WTC11 (cell line): Measurements from ENCODE around the gene CFAP92. TPM values are rescaled to one million over a fixed set of nuclear protein-coding genes. Genes with fewer than 3 reads are reported as not detected.
A peak's percentile ranks its signal among the peaks of the same experiment; 100 is the strongest.
"Not testable (repeated sequence)": the region's sequence is repeated elsewhere in the genome, so short reads cannot be mapped to it uniquely, and the experiment has no call there.

Source experiments
- ATAC-seq: fragments of 200-7000 bp; cut with Tn5 transposase; 2 replicates; pipeline ENCODE4 v1.10.0; 2021; ENCODE audit warnings: mild to moderate bottlenecking, moderate library complexity
- CTCF ChIA-PET: fragments of 300-600 bp; sonication (Branson Sonifier 250); formaldehyde crosslinking; loops from one replicate; lab custom pipeline; 2021; ENCODE audit warnings: antibody characterized with exemption; lab: Charles Lee
- POLR2A ChIA-PET: fragments of 350-600 bp; sonication (Branson Sonifier 250); formaldehyde crosslinking; loops from one replicate; lab custom pipeline; 2021; ENCODE audit warnings: antibody characterized with exemption; lab: Charles Lee
- DNase-seq: peaks from one replicate; pipeline ENCODE4 v3.0.0; 2021; ENCODE audit warnings: low spot score
- H3K27ac Mint-ChIP-seq: 2 replicates; pipeline ENCODE4 v1.8.0; 2021; ENCODE audit warnings: mixed read lengths
- H3K27me3 Mint-ChIP-seq: 2 replicates; pipeline ENCODE4 v1.8.0; 2021; ENCODE audit warnings: low read depth, mild to moderate bottlenecking, moderate library complexity, mixed read lengths
- H3K36me3 Mint-ChIP-seq: 2 replicates; pipeline ENCODE4 v1.8.0; 2021; ENCODE audit warnings: mixed read lengths
- H3K4me1 Mint-ChIP-seq: 2 replicates; pipeline ENCODE4 v1.8.0; 2022; ENCODE audit warnings: mixed read lengths
- H3K4me3 Mint-ChIP-seq: 2 replicates; pipeline ENCODE4 v1.8.0; 2021; ENCODE audit warnings: mild to moderate bottlenecking, moderate library complexity, mixed read lengths
- H3K9me3 Mint-ChIP-seq: 2 replicates; pipeline ENCODE4 v1.8.0; 2021; ENCODE audit warnings: mixed read lengths
- E2F1 ChIP-seq: sonication (generic); formaldehyde crosslinking; IDR thresholded peaks from 2 replicates; pipeline ENCODE4 v1.8.0; 2022; ENCODE audit warnings: mild to moderate bottlenecking, missing genetic modification reagents
- ELF4 ChIP-seq: sonication (generic); formaldehyde crosslinking; IDR thresholded peaks from 2 replicates; pipeline ENCODE4 v1.8.1; 2022; ENCODE audit warnings: low read depth, mild to moderate bottlenecking, moderate library complexity, missing genetic modification reagents
- GTF2I ChIP-seq: fragments of 250-450 bp; sonication (Bioruptor Pico); conservative IDR thresholded peaks from 2 replicates; pipeline ENCODE4 v1.4.0; 2021; ENCODE audit warnings: mild to moderate bottlenecking
- IRF2 ChIP-seq: sonication (generic); formaldehyde crosslinking; IDR thresholded peaks from 2 replicates; pipeline ENCODE4 v1.8.0; 2022; ENCODE audit warnings: low read depth, missing genetic modification reagents, borderline replicate concordance
- MYBL2 ChIP-seq: sonication (generic); formaldehyde crosslinking; IDR thresholded peaks from 2 replicates; pipeline ENCODE4 v1.8.1; 2023; ENCODE audit warnings: mild to moderate bottlenecking, moderate library complexity, missing genetic modification reagents
- NR1H2 ChIP-seq: sonication (generic); formaldehyde crosslinking; IDR thresholded peaks from 2 replicates; pipeline ENCODE4 v1.9.0; 2021; ENCODE audit warnings: mild to moderate bottlenecking, moderate library complexity, missing genetic modification reagents
- NR2C2 ChIP-seq: sonication (generic); formaldehyde crosslinking; IDR thresholded peaks from 2 replicates; pipeline ENCODE4 v1.8.0; 2022; ENCODE audit warnings: mild to moderate bottlenecking, missing genetic modification reagents
- NR3C1 ChIP-seq: sonication (generic); formaldehyde crosslinking; conservative IDR thresholded peaks from 2 replicates; pipeline ENCODE4 v1.8.1; 2023; ENCODE audit warnings: low read depth, mild to moderate bottlenecking, missing genetic modification reagents
- RORB ChIP-seq: fragments of 250-450 bp; sonication (Bioruptor Pico); IDR thresholded peaks from 2 replicates; pipeline ENCODE4 v1.9.0; 2021; ENCODE audit warnings: mild to moderate bottlenecking
- TEAD4 ChIP-seq: sonication (generic); formaldehyde crosslinking; IDR thresholded peaks from 2 replicates; pipeline ENCODE4 v1.8.0; 2022; ENCODE audit warnings: mild to moderate bottlenecking, missing genetic modification reagents
- TP53 ChIP-seq: sonication (generic); formaldehyde crosslinking; IDR thresholded peaks from 2 replicates; pipeline ENCODE4 v1.8.1; 2023; ENCODE audit warnings: mild to moderate bottlenecking, missing genetic modification reagents
- ZNF232 ChIP-seq: sonication (generic); formaldehyde crosslinking; IDR thresholded peaks from 2 replicates; pipeline ENCODE4 v1.8.0; 2022; ENCODE audit warnings: mild to moderate bottlenecking, missing genetic modification reagents
- ZNF263 ChIP-seq: sonication (generic); formaldehyde crosslinking; IDR thresholded peaks from 2 replicates; pipeline ENCODE4 v1.8.1; 2022; ENCODE audit warnings: low read depth, mild to moderate bottlenecking, moderate library complexity, missing genetic modification reagents
- ZNF423 ChIP-seq: fragments of 250-450 bp; sonication (Bioruptor Pico); IDR thresholded peaks from 2 replicates; pipeline ENCODE4 v2.1.2; 2022; ENCODE audit warnings: mild to moderate bottlenecking, moderate library complexity
- ZNF425 ChIP-seq: fragments of 250-450 bp; sonication (Bioruptor Pico); conservative IDR thresholded peaks from 2 replicates; pipeline ENCODE4 v1.9.0; 2021; ENCODE audit warnings: mild to moderate bottlenecking
- total RNA-seq: library from RNA; stranded (reverse); gene quantifications from 3 replicates; pipeline ENCODE4 v1.2.3, GENCODE V29; 2021
- TF ChIP-seq, protein P1 (sequence below): sonication (generic); formaldehyde crosslinking; IDR thresholded peaks from 2 replicates; pipeline ENCODE4 v1.8.0; 2022; ENCODE audit warnings: mild to moderate bottlenecking, missing genetic modification reagents
- TF ChIP-seq, protein P2 (sequence below): fragments of 200-600 bp; IDR thresholded peaks from 2 replicates; pipeline ENCODE4 v1.8.0; 2022; ENCODE audit warnings: antibody characterized with exemption
- TF ChIP-seq, protein P3 (sequence below): sonication (generic); formaldehyde crosslinking; IDR thresholded peaks from 2 replicates; pipeline ENCODE4 v1.8.1; 2022; ENCODE audit warnings: low read depth, mild to moderate bottlenecking, moderate library complexity, missing genetic modification reagents, borderline replicate concordance

The CFAP92 gene
- total RNA-seq, 1 experiment from 2014 or later: 2.9 TPM

GRCh38 chr3:128864849-128865804 is 128.7 kb downstream of the CFAP92 start:
- Mint-ChIP-seq H3K9me3 (peaks cover 23% of the 10 kb centered on the region), H3K36me3 (peaks cover 15% of the 10 kb centered on the region), H3K4me1 (peaks cover 15% of the 10 kb centered on the region), H3K27ac (0 out of 2 replicates have a peak overlapping the region, but pooled peaks have one; percentile 45)
- CTCF ChIA-PET: interaction anchor here (1.2 to 1.5 kb wide), 3 partner anchors 20 to 274 kb away, joined by 3 read pairs; no protein-coding TSS in a partner anchor
- H3K27me3 Mint-ChIP-seq, H3K4me3 Mint-ChIP-seq, POLR2A ChIA-PET, DNase-seq: not testable (repeated sequence)
- peak; percentile 43 for ATAC-seq

- CTCF ChIA-PET: interaction anchor here (0.6 to 1.4 kb wide), 6 partner anchors 116 to 273 kb away, joined by 3 to 7 read pairs (median 3); no protein-coding TSS in a partner anchor
Measured at GRCh38 chr3:128864351-128864811, 129.5 kb downstream of the CFAP92 start.

GRCh38 chr3:128863560-128863959 is 130.3 kb downstream of the CFAP92 start:
- Mint-ChIP-seq H3K27ac (no peak overlapping the region; the same call in 1 of the 2 replicates), H3K4me1 (peaks cover 15% of the 10 kb centered on the region), H3K36me3 (peaks cover 31% of the 10 kb centered on the region), H3K27me3 (peaks cover 15% of the 10 kb centered on the region), H3K4me3 (no peak overlapping the region), H3K9me3 (peaks cover 38% of the 10 kb centered on the region)
- CTCF ChIA-PET: interaction anchor here (0.6 to 1.4 kb wide), 13 partner anchors 12 to 291 kb away, joined by 3 to 11 read pairs (median 4); partner anchors contain the start of gene ACAD9
- ATAC-seq (no peak; the same call in 1 of the 2 replicates), DNase-seq (no peak)
- POLR2A ChIA-PET: no interaction called here
- TF ChIP-seq ZNF232 (CRISPR knock-in tag): no peak
- no peak for TF ChIP-seq IRF2 (CRISPR knock-in tag)
- TF ChIP-seq, protein P1, sequence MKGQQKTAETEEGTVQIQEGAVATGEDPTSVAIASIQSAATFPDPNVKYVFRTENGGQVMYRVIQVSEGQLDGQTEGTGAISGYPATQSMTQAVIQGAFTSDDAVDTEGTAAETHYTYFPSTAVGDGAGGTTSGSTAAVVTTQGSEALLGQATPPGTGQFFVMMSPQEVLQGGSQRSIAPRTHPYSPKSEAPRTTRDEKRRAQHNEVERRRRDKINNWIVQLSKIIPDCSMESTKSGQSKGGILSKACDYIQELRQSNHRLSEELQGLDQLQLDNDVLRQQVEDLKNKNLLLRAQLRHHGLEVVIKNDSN (CRISPR knock-in tag): no peak
- no peak for TF ChIP-seq GTF2I (CRISPR knock-in tag)
- no peak for TF ChIP-seq TEAD4 (CRISPR knock-in tag)
- TF ChIP-seq ZNF423 (CRISPR knock-in tag): no peak
- TF ChIP-seq, protein P2, sequence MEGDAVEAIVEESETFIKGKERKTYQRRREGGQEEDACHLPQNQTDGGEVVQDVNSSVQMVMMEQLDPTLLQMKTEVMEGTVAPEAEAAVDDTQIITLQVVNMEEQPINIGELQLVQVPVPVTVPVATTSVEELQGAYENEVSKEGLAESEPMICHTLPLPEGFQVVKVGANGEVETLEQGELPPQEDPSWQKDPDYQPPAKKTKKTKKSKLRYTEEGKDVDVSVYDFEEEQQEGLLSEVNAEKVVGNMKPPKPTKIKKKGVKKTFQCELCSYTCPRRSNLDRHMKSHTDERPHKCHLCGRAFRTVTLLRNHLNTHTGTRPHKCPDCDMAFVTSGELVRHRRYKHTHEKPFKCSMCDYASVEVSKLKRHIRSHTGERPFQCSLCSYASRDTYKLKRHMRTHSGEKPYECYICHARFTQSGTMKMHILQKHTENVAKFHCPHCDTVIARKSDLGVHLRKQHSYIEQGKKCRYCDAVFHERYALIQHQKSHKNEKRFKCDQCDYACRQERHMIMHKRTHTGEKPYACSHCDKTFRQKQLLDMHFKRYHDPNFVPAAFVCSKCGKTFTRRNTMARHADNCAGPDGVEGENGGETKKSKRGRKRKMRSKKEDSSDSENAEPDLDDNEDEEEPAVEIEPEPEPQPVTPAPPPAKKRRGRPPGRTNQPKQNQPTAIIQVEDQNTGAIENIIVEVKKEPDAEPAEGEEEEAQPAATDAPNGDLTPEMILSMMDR: peak; percentile 59
- no peak for TF ChIP-seq ZNF263

More at GRCh38 chr3:128864351-128864811, 129.5 kb downstream of the CFAP92 start:
- DNase-seq: no peak
- TF ChIP-seq NR3C1 (no peak), ELF4 (CRISPR knock-in tag) (no peak), GTF2I (CRISPR knock-in tag) (no peak), RORB (CRISPR knock-in tag) (no peak), ZNF423 (CRISPR knock-in tag) (no peak), NR2C2 (CRISPR knock-in tag) (no peak), TP53 (CRISPR knock-in tag) (no peak), ZNF232 (CRISPR knock-in tag) (no peak), E2F1 (no peak), NR1H2 (CRISPR knock-in tag) (no peak), MYBL2 (CRISPR knock-in tag) (no peak), ZNF425 (CRISPR knock-in tag) (no peak)
- TF ChIP-seq, protein P3, sequence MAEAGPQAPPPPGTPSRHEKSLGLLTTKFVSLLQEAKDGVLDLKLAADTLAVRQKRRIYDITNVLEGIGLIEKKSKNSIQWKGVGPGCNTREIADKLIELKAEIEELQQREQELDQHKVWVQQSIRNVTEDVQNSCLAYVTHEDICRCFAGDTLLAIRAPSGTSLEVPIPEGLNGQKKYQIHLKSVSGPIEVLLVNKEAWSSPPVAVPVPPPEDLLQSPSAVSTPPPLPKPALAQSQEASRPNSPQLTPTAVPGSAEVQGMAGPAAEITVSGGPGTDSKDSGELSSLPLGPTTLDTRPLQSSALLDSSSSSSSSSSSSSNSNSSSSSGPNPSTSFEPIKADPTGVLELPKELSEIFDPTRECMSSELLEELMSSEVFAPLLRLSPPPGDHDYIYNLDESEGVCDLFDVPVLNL (CRISPR knock-in tag): no peak
- TF ChIP-seq, protein P1 (CRISPR knock-in tag): no peak
- peaks cover 30% of the 10 kb centered on the region for H3K9me3 Mint-ChIP-seq
- H3K27me3 Mint-ChIP-seq: peaks cover 9% of the 10 kb centered on the region
- POLR2A ChIA-PET: no interaction called here
- peaks cover 23% of the 10 kb centered on the region for H3K36me3 Mint-ChIP-seq
- ATAC-seq: peak; percentile 49
- H3K27ac Mint-ChIP-seq: no peak overlapping the region
- H3K4me1 Mint-ChIP-seq: peaks cover 15% of the 10 kb centered on the region
- H3K4me3 Mint-ChIP-seq: no peak overlapping the region
